Kidney (tissue), 14 donors: ENCODE data around the gene IFI27L2. TPM values are rescaled to one million over a fixed set of nuclear protein-coding genes. Genes with fewer than 3 reads are reported as not detected.

Experiments used
- DNase-seq, 5 donors: peaks; one replicate each; pipeline ENCODE4 v3.0.0-alpha.2; 2013 to 2020
- FAIRE-seq: peaks from 2 replicates; lab custom pipeline; 2012; peaks lifted over from hg19 to GRCh38; lab: Jason Lieb, UNC
- H3K27ac ChIP-seq, 2 donors: one replicate each; pipeline ENCODE4 v1.7.0; 2013; ENCODE audit warnings: low read depth in 2 of 2, low read length in 2 of 2, inconsistent platforms in 1 of 2
- H3K27me3 ChIP-seq: one replicate; pipeline ENCODE4 v1.7.1; 2013; ENCODE audit warnings: low read length, inconsistent platforms; ENCODE audit not compliant: control insufficient read depth, insufficient read depth
- H3K36me3 ChIP-seq, 3 donors: one replicate each; pipeline versions ENCODE4 v1.7.0 to v1.7.1; 2013; ENCODE audit warnings: low read length in 3 of 3, control low read depth in 1 of 3, inconsistent platforms in 1 of 3; ENCODE audit not compliant: insufficient read depth in 3 of 3, control insufficient read depth in 2 of 3
- H3K4me1 ChIP-seq, 3 donors: one replicate each; pipeline versions ENCODE4 v1.7.0 to v1.7.1; 2013; ENCODE audit warnings: low read length in 3 of 3, inconsistent platforms in 1 of 3, low read depth in 1 of 3; ENCODE audit not compliant: control insufficient read depth in 2 of 3, insufficient read depth in 2 of 3
- H3K4me3 ChIP-seq, 3 donors: one replicate each; pipeline versions ENCODE4 v1.7.0 to v1.8.1; 2013; ENCODE audit warnings: low read length in 3 of 3, control low read depth in 1 of 3, inconsistent platforms in 1 of 3
- H3K9ac ChIP-seq, 3 donors: one replicate each; pipeline versions ENCODE4 v1.7.0 to v1.7.1; 2013; ENCODE audit warnings: low read length in 3 of 3, control low read depth in 1 of 3, inconsistent platforms in 1 of 3
- H3K9me3 ChIP-seq, 3 donors: one replicate each; pipeline versions ENCODE4 v1.7.0 to v1.7.1; 2013; ENCODE audit warnings: low read length in 3 of 3, control low read depth in 1 of 3, inconsistent platforms in 1 of 3; ENCODE audit not compliant: control insufficient read depth in 2 of 3, insufficient read depth in 1 of 3
- intact Hi-C: fragments of 100-400 bp; cut with DNase I; formaldehyde crosslinking; loops from one replicate; pipeline ENCODE4 v1.11.1; 2022
- polyA plus RNA-seq: library from polyadenylated mRNA; stranded (reverse); fragments of 350-450 nt; fragmentation: Illumina TruSeq; extraction: RNeasy Lipid Tissue Mini Kit (QIAGEN cat#74804); gene quantifications from one replicate; pipeline ENCODE4 v1.2.3, GENCODE V29; 2014; ENCODE audit warnings: low read depth, low replicate concordance; ENCODE audit not compliant: insufficient read depth
- total RNA-seq: library from RNA; stranded (reverse); fragmentation: NEBNext Ultra II Directional; extraction: Animal tissue kit (Norgen Biotek cat#: 25700); gene quantifications from one replicate; pipeline ENCODE4 v1.2.1, GENCODE V29; 2021
- TF ChIP-seq, protein P1 (sequence below): IDR thresholded peaks from 3 replicates; pipeline ENCODE4 v1.5.1; 2012; ENCODE audit warnings: mild to moderate bottlenecking, moderate library complexity, borderline replicate concordance; ENCODE audit not compliant: insufficient read depth; ENCODE audit errors: extremely low read depth
- donor health status: control.
- donor health status: control.
- donor health status: control.
- donor health status: control.
- donor health status: control.
- donor health status: DM: yes; HTN: yes; CAD: no.
- donor health status: Normal renal cell carcinoma (clear cell type).

The IFI27L2 gene
- total and polyA plus RNA-seq, 2 donors from 2014 or later: 28.2 to 223 TPM

DNA sequence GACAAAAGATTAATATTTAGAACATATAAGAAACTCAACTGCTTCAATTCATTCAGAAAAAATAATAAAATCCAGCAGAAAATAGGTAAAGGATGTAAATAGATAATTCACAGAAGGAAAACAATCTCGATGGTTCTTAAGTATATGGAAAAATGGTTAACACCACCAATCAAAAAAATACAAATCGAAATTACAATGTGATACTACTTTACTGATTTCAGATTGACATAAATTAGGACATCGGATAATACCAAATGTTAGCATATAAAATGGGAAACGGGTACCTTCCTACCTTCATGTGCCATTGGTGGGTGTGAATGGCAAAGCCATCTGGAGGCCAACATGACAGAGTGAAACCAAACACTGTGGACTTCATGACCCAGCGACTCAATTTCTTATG is 43.1 kb upstream of the IFI27L2 start:
- TF ChIP-seq, protein P1, sequence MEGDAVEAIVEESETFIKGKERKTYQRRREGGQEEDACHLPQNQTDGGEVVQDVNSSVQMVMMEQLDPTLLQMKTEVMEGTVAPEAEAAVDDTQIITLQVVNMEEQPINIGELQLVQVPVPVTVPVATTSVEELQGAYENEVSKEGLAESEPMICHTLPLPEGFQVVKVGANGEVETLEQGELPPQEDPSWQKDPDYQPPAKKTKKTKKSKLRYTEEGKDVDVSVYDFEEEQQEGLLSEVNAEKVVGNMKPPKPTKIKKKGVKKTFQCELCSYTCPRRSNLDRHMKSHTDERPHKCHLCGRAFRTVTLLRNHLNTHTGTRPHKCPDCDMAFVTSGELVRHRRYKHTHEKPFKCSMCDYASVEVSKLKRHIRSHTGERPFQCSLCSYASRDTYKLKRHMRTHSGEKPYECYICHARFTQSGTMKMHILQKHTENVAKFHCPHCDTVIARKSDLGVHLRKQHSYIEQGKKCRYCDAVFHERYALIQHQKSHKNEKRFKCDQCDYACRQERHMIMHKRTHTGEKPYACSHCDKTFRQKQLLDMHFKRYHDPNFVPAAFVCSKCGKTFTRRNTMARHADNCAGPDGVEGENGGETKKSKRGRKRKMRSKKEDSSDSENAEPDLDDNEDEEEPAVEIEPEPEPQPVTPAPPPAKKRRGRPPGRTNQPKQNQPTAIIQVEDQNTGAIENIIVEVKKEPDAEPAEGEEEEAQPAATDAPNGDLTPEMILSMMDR: no peak
- Histone ChIP-seq H3K9me3 (no peaks in the 10 kb centered on the region), H3K4me1 (no peaks in the 10 kb centered on the region), H3K27ac (no peak overlapping the region), H3K27me3 (peaks cover 29% of the 10 kb centered on the region), H3K9ac (no peak overlapping the region), H3K36me3 (no peaks in the 10 kb centered on the region), H3K4me3 (no peak overlapping the region)
- FAIRE-seq (no peak), DNase-seq (no peak)
- intact Hi-C loops: no loop called here

DNA sequence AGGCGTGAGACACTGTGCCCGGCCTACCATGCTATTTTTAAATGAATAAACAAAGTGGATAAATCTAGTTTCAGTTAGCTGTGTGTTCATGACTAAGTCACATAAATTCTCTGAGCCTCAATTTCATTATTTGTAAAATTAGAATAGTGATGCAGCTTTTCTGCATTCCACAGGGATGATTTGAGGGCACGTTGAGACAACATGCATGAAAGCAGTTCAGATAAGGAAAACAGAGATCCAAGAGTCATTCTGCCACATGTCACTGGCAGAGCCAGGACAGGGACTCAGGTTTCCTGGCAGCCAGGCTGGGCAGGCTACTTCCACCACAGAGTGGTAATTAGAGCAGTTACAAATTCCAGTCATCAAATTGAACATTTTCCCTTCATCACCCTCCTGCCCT is 41.8 kb upstream of the IFI27L2 start:
- Histone ChIP-seq H3K27ac (no peak overlapping the region), H3K27me3 (peaks cover 19% of the 10 kb centered on the region), H3K9me3 (no peaks in the 10 kb centered on the region), H3K9ac (no peak overlapping the region), H3K4me3 (no peak overlapping the region), H3K36me3 (no peaks in the 10 kb centered on the region), H3K4me1 (no peaks in the 10 kb centered on the region)
- FAIRE-seq: no peak
- TF ChIP-seq, protein P1: no peak
- intact Hi-C loops: no loop called here
- DNase-seq: no peak

DNA sequence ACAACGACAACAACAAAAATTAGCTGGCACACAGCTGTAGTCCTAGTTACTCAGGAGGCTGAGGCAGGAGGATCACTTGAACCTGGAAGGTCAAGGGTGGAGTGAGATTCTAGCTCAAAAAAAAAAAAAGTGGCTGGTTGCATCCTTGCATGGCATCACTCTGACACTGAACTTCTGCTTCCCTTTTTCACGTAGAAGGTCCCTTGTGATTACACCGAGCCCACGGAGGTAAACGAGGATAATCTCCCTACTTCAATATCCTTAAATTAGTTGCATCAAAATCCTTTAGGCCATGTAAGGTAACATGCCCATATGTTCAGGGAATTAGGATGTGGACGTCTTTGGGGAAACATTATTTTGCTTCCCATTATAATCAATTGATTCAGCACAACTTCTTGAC is 40.7 kb upstream of the IFI27L2 start:
- FAIRE-seq: no peak
- H3K9me3 ChIP-seq: no peaks in the 10 kb centered on the region
- H3K27ac ChIP-seq: no peak overlapping the region
- peaks cover 12% of the 10 kb centered on the region for H3K27me3 ChIP-seq
- DNase-seq: no peak
- TF ChIP-seq, protein P1: no peak
- intact Hi-C loops: no loop called here
- H3K4me3 ChIP-seq: no peak overlapping the region
- no peak overlapping the region for H3K9ac ChIP-seq
- H3K4me1 ChIP-seq: no peaks in the 10 kb centered on the region
- no peaks in the 10 kb centered on the region for H3K36me3 ChIP-seq

DNA sequence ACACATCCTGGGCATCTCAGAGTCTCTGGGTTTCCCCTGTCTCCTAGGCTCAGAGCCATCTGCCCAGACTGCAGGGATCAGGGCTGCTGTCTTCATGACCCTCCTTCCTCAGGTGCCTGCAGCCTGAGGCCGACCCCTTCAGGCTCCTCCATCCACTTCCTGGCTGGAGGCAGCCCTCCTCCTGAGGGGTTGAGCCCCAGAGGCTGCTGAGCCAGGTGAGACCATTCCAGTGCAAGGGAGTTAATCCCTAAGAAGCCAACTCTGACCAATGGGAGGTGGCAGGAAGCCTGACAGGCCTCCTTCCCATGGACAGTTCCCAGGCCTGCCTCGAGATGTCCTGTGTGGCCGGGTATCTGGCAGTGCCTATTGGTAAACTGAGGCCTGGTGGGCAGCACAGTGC is 36.3 kb upstream of the IFI27L2 start:
- TF ChIP-seq, protein P1: no peak
- Histone ChIP-seq H3K36me3 (no peaks in the 10 kb centered on the region), H3K9me3 (no peaks in the 10 kb centered on the region), H3K27ac (no peak overlapping the region), H3K4me3 (no peak overlapping the region), H3K27me3 (no peaks in the 10 kb centered on the region), H3K9ac (no peak overlapping the region), H3K4me1 (peaks cover 0 to 4% (median 0%) of the 10 kb centered on the region in 3 donors)
- DNase-seq (no peak), FAIRE-seq (no peak)
- intact Hi-C loops: no loop called here
